Suprapubic skin (tissue), 3 donors: Measurements from ENCODE around the gene HMGCL.

Source experiments
- POLR2AphosphoS5 ChIP-seq, 3 donors: sonication (generic); formaldehyde crosslinking; IDR thresholded peaks; one replicate each; pipeline ENCODE4 v1.6.1; 2017; ENCODE audit warnings: antibody characterized with exemption in 3 of 3
- TF ChIP-seq, protein P1 (sequence below), 2 donors: fragments of 200-600 bp in 1 of 2; fragments of 450-650 bp in 1 of 2; sonication (generic) in 1 of 2; IDR thresholded peaks; one replicate each; pipeline ENCODE4 v1.5.1; 2016 to 2019; ENCODE audit warnings: antibody characterized with exemption in 2 of 2, mild to moderate bottlenecking in 1 of 2, moderate library complexity in 1 of 2

DNA sequence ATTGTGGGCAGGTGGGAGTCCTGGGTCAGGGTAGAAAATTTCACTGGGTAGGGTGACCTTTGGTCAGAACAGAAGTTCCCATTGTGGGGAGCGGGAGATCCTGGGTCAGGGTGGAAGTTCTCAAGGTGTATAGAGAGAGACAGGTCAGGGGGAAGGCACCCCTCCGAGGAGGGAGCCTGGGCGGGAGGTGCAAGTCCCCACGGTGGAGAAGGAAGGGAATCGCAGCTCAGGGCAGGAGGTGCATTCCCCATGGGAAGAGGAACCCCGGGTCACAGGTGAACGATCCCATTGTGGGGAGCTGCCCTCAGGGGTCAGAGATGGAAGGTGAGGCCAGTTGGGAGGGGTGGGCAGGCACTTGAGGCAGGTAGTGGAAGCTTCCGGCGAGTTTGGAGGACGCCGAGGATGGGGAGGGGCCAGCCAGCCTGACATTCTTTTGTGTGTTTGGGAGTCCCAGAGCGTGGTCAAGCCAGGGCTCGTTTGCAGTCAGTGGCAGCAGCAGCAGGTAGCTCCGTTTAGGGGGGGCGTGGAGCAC lies 33.6 kb downstream of the HMGCL start:
- TF ChIP-seq, protein P1, sequence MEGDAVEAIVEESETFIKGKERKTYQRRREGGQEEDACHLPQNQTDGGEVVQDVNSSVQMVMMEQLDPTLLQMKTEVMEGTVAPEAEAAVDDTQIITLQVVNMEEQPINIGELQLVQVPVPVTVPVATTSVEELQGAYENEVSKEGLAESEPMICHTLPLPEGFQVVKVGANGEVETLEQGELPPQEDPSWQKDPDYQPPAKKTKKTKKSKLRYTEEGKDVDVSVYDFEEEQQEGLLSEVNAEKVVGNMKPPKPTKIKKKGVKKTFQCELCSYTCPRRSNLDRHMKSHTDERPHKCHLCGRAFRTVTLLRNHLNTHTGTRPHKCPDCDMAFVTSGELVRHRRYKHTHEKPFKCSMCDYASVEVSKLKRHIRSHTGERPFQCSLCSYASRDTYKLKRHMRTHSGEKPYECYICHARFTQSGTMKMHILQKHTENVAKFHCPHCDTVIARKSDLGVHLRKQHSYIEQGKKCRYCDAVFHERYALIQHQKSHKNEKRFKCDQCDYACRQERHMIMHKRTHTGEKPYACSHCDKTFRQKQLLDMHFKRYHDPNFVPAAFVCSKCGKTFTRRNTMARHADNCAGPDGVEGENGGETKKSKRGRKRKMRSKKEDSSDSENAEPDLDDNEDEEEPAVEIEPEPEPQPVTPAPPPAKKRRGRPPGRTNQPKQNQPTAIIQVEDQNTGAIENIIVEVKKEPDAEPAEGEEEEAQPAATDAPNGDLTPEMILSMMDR (IDR thresholded peaks at IDR 0.05) = no peak
- no peak for TF ChIP-seq POLR2AphosphoS5 (IDR thresholded peaks at IDR 0.05)
